Measurements from ENCODE around the gene PPM1H.
A peak's percentile ranks its signal among the peaks of the same experiment; 100 is the strongest.

The PPM1H gene

DNA sequence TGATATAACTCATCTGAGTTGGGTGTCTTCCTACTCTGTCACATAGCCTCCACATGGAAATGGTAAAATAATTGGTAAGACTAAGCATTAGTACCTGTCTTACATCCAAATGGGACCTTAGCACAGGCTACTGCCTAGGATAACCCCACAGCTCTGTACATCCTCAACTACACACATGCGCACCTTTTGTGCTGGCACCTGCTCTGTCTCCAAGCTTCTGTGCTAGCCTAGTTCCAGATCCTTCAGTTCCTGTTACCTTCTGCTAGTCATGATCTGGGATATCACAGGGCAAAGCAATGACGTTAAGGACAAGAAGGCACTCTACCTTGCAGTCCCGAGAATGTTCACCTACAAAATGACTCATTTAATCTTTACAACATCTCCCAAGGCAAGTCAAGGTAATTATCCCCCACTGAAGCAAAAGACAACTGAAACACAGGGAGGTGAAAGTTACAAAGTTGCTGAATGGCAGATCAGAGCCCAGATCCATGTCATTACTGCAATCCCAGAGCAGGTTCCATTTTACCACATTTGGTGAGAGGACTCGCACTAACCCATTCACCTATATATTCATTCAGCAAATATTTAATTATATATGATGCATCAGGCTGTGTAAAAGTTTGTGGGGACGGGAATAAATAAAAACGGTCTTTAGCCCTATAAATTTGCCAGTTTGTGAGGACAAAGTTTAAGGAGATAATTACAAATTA is 61.7 kb downstream of the PPM1H start:
- ATAC-seq (no peak), DNase-seq (no peak)

DNA sequence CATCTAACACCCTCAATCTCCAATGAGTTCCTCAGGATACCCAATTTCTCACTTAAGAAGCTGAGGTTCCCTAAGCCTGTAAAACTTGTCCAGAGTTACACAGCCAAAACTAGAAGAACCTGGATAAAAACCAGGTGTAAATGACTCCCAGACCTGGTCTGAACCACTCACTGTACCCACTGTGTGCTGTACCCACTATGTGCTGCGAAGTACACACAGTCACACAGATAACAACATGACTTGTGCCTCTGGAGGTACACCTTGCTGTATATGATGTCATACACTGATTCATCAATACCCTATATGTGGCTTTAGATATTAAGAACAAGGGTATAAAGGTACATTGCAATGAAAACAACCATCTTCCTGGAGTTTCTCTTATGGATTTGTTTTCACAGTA is 66.1 kb downstream of the PPM1H start:
- DNase-seq (no peak), ATAC-seq (no peak)

DNA sequence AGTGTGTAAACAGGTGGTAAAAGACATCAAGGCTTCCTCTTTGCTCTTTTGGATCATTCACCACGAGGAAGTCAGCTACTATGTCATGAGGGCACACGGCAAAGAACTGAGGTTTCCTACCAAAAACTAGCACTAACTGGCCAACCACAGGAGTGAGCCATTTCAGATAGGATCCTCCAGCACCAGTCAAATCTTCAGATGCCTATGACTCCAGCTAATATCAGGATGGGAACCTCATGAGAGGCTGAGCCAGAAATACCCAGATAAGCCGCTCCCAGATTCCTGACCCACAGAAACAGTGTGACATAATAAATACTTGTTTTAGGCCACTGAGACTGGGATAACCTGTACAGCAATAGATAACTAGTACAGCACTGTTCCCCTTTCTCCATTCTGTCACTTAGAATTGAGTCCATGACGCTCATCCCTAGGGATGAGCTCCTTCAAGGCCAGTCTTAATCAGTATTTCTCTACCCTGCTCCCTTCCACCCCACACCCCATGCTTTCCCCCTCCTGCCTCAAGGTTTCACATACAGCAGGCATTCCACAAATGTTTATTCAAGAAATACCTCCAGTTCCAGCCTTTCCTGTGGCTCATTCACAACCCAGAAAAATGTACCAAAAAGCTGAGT is 68.4 kb downstream of the PPM1H start:
- DNase-seq: no peak
- ATAC-seq: no peak

DNA sequence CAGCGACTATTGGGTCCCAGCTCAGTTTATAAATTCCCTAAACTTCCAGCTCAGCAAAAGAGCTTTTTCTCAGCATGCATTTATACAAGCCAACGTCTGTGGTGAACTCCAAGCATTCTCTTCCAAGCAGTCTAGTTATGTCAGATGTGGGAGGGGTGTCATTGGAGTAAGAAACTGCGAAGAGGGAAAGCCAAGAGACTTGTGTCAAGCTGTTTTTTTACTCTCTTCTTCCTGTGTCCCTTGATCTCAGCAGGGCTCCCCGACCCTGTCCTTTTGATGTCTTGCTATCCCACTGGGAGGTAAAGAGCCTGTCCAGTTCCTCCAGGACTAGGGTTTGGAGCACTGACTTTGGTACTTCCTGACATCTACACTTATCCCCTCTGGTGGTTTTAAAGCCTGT is 69.0 kb downstream of the PPM1H start:
- DNase-seq: no peak
- no peak for ATAC-seq

DNA sequence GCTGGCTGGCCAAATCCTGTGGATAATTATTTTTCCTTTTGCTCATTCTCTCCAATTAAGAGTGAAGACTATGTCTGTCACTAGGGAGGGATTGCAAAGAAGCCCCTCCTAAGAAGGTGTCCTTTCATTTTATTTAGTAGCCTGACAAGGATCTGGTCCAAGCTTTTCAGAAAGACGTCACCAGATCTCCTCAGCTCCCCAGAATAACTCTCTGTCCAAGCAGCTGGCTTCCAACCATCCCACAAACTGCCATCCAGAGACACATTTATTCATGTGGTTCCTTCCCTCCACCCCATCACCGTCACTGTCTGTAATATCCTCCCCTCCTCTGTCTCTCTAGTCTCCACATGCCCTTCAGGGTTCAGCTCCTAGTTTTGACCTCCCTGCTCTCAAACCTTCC is 69.9 kb downstream of the PPM1H start:
- ATAC-seq (no peak), DNase-seq (no peak)

DNA sequence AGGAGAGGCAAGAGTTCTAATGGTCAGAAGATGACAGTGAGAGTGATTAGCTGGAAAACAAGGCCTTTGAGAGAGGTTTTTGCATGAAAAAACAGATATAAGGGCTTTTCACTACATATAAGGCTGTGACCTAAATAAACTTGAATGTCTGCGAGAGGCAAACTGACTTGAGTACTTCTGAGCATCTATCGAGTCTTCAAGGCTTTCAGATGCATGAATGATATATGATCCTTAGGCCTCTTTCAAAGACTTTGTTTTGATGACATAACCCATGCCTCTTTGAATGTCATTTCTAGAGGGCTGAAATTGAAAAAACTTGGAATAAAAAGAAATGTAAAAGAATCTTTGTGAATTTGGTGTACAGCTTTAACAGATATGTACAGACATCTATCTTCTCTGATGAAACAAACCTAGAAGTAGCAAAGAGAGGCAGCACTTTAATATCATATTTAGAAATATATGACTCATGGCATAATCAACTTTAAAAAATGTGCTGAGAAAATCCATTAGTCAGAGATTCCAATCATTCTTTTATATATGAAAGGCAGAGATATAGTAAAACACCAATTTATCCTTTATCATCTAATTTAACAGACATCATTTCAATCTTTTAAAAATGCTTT is 72.6 kb downstream of the PPM1H start:
- DNase-seq (no peak), ATAC-seq (no peak)

DNA sequence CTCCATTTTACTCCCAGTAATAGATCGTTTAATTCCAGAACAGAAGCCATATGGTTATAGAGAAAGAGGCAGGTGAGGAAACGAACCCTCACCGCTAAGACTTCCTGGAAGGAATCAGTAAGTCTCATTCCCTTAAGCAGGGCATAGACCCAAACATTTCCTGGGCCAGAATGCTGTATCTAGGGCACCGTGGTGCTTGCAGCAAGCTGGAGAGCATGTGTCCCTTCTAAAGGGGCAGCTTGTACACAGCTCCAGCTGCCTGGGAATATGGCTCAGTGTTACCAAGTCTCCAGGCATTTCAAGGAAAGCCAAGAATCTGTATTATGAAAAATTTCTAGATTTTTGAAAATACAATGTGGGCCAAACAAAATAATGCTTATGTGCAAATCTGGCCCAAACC is 73.4 kb downstream of the PPM1H start:
- DNase-seq (no peak), ATAC-seq (no peak)

DNA sequence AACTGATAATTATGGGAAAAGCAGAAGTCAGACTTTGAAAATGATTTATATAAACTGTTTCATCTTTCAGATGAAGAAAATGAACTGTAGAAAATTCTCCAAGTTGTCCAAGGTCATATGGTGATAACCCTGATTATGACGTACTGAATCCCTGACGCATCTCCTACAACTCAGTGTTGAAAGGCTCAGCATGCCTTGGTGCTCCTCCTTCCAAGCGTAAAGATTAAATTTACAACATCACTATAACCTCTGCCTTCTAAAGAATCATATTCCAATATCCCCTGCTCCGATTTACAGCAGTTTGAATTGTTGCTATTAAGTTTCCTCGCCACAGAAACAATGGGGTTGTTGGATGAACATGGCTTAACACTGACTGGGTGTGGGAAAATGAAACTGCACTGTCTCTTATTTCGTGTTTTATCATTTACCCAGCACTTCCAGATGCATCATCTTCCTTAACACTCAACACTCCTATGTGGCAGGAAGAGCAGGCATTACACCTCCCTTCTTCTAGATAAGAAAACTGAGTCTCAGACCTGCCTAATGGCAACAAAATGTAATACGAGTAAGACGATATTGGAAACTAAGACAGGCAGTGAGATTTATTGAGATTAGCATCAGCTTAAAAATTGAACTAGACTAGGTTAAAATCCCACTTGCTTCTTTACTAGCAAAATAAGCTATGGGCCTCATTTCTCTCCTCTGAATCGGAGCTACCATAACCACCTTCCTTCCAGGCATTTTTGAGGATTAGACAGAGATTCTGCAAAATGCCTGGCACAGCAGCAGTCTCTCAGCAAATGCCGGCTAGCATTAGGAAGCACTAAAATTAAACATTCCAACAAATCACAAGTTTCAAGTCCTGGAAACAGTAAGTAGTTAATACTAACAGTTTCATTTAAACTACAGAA is 74.2 kb downstream of the PPM1H start:
- ATAC-seq (no peak), DNase-seq (no peak)

DNA sequence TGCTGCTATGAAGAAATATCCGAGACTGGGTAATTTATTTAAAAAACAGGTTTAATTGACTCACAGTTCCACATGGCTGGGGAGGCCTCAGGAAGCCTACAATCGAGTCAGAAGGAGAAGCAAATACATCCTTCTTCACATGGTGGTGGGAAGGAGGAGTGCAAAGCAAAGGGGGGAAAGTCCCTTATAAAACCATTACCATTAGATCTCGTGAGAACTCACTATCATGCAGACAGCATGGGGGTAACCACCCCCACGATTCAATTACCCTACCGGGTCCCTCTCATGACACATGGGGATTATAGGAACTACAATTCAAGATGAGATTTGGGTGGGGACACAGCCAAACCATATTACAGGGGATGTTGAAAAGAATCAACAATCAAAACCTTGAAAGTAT is 74.9 kb downstream of the PPM1H start:
- no peak for DNase-seq
- no peak for ATAC-seq

DNA sequence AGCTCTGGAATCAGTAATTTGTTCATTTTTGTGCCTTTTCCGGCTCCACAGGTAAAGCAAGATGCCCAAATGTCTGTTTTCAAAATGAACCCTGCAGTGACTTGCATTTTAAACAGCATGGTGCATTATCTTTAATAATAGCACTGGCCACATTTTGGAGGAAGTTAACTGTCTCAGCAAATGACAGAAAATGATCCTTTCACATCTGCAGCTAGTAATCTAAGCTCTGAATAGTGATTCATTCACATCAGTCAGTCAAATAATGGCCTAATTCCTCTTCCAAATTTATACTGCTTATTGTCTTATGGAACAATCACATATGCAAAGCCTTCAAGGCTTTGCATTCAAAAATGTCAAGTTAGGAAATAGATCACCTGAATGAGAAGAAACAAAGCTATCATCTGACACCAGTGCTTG is 75.6 kb downstream of the PPM1H start:
- no peak for DNase-seq
- no peak for ATAC-seq

DNA sequence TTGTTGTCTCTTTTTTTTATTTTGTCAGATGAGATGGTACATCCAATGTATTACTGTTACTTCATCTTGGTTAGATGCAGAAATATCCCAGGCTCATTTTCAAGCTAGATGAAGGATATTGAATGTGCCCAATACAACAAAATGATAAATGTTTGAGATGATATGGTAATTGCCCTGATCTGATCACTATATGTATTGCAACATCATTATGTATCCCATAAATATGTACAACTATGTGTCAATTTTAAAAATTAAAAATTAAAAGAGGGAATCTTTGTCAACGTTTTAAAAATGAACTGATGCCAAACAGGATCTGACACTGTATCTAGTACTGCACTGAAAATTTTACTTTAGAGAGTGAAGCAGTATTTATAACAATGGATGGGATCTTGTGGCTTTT is 78.5 kb downstream of the PPM1H start:
- no peak for ATAC-seq

DNA sequence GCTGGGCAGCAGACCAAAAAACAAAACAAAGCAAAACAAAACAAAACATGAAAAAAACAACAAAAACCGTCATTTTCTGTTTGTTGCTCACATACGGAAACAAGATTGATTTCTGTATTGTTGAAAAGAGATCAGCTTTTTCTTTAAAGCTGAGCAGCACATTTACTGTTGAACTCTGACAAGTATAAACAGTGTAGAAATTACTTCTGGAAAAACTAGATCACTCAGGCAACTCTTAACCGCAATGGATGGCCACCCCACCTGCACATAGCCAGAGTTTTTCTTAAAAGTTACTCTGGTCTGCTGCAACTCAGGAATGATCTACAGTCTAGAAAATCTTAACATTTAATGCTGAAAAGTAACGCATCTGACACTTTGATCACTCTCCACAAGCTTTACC is 80.9 kb downstream of the PPM1H start:
- DNase-seq (no peak), ATAC-seq (no peak)

More for the DNA sequence above, 78.5 kb downstream of the PPM1H start:
- DNase-seq: no peak

DNA sequence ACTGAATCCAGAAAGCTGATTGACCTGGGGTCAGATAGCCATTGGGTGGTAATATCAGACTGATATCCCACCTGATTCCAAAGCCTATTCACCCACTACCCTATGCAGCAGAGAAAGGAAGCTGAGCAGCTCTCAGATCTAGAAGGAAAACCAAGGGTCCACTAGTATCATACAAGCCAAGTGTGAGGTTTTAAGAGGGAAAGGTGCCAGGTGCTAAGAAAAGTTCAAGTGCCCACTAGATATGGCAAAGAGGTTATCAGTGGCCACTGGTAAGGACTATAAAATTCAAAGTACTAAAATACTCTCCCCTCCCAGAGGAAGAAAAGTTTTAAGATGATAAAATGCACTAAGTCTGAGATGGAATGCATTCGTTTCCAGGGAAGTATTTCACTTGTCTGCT is 85.6 kb downstream of the PPM1H start:
- DNase-seq (no peak), ATAC-seq (no peak)

DNA sequence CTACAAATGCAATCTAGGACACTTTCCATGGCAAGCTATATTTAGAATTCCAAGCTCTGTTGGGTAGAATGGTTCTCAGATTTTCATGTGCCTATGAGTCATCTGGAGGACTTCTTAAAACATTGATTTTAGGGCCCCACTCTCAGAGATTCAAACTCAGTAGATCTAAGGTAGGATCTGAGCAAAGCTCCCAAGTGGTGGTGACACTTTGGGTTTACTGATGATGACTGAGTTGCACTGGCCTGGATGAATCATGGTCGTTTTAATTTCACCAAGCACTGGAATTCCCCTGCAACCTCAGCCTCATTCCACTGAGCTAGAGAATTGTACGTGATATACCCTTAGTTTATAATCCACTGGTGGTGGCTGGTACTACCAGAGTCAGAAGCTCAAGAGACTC is 86.5 kb downstream of the PPM1H start:
- ATAC-seq: peak; percentile 71
- DNase-seq: peak; percentile 4

DNA sequence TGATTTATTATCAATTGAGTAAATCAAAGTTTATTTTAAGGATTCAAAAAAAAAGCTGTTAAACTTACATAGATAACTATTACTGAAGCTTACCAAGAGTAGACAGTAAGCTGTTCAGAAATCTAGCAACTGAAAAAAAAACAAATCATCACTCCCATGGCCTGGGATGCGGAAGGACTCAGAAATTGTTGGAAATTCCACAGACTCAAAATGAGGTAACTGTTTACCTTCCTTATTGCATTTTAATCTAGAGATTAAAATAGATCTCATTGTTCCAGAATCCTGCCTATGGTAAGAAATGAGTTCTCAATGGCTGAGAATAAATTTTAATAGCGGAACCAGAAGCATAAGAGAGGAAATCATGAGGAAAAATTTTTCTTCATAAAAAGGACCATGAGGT is 87.2 kb downstream of the PPM1H start:
- DNase-seq: no peak
- no peak for ATAC-seq

DNA sequence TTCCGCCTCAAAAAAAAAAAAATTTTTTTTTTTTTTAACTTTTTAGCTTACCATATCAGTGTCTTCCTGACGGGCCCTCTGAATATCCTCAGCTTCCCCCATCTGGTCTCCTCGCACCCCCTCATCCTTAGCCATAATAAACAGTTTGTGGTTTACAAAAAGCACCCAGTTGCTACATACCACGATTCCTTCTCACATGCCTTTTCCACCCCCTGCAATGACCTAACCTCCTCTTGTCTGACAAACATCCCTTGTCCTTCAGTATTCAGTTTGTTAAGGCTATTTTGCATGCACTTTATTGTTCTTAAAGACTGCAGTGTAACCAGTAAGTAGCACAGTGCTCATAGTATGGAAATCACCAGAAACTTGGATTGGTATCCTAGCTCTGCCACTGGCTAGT is 88.5 kb downstream of the PPM1H start:
- DNase-seq (no peak), ATAC-seq (no peak)

DNA sequence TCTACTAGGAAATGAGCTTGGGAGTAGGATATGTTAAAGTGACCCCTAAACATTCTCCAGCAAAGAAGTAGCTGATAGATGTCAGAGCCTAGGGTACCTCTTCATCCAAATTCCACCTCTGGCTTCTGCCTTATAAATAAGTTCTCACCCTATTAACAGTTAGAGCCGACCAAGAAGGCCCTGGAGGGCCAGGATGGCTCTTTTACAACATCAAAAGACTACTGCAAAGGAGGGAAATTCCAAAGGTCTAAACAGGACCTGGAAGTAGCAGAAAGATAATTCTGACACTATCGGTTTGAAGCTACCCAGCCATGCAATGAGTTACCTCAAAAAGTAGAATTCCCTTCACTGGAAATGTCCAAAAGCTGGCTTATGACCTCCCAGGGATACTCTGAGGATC is 90.0 kb downstream of the PPM1H start:
- DNase-seq (no peak), ATAC-seq (no peak)

DNA sequence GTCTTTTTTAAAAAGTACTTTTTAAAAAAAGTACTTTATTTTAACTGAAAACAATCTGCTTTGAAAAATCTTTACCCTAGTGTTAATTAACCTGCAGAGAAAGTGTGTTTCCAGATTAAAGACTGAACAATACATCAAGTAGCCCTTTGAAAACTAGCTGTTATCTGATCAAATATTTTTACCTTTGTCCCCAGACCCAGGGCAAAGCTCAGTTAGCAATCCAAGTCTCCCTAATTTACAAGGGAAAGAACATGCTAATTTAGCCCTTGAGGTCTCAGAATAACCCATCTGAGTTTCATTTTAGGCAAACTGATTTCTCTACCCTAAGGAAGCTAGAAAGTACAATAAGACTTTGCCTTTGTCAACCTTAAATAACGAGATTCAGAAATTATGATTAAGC is 91.2 kb downstream of the PPM1H start:
- DNase-seq (no peak), ATAC-seq (no peak)

DNA sequence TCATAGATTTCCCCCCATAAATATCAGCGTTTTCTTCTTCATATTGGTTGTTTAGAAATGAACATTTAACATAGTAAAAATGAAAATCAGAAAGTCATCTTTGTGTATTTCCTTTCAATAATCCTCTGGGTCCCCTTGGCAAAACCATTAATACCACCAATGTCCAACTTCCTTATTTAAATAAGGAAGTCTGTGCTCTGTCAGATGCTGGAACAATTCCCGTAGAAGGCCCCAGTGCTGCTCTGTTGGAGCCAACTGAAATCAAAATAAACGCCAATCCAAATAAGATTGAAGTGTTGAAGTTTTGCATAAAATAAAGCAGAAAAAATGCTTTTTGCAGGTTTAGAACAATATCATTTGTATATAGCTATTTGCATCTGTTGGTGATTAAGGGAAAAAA is 93.1 kb downstream of the PPM1H start:
- ATAC-seq (no peak), DNase-seq (no peak)

DNA sequence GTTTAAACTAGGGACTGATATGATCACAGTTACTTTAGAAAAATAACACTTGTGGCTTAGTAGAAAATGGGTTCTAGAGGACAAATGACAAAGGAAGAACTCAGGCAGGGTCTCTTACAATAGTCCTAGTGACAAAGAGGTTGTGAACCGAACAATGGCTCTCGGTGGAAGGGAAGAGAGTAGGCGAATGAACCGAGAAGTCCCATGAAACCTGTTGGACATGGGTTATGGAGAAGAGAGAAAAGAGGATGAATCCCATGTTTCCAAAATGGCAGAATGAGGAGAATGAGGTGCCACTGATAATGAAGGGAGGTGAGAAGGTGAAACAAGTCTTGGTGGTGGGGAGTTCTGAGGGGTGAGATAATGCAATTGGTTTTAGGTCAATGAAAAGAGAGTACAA is 94.1 kb downstream of the PPM1H start:
- no peak for ATAC-seq
- no peak for DNase-seq

DNA sequence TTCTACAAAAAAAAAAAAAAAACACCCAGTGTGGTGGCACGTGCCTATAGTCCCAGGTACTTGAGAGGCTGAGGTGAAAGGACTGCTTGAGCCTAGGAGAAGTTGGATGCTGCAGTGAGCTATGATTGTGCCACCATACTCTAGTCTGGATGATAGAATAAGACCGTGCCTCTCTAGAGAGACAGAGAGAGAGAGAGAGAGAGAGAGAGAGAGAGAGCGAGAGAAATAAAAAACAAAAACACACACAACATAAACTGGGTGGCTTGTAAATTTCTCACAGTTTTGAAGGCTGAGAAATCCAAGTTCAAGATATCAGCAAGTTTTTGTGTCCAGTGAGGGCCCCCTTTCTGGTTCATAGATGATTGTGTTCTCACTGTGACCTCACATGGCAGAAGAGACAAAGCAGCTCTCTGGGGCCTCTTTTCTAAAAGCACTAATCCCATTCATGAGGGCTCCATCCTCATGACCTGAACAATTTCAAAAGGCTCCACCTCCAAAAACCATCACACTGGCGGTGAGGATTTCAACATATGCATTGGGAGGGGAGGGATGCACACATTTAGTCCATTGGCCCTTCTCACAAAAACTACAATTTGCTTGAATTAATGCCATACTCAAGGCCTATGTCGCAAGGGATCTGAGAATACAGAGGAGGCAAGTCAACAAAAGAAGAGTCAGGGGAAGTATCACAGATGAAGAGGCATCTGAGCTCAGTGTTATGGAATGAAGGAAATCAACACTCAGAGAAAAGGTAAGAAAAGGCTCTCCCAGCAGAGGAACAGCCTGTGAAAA is 94.9 kb downstream of the PPM1H start:
- DNase-seq (no peak), ATAC-seq (no peak)

DNA sequence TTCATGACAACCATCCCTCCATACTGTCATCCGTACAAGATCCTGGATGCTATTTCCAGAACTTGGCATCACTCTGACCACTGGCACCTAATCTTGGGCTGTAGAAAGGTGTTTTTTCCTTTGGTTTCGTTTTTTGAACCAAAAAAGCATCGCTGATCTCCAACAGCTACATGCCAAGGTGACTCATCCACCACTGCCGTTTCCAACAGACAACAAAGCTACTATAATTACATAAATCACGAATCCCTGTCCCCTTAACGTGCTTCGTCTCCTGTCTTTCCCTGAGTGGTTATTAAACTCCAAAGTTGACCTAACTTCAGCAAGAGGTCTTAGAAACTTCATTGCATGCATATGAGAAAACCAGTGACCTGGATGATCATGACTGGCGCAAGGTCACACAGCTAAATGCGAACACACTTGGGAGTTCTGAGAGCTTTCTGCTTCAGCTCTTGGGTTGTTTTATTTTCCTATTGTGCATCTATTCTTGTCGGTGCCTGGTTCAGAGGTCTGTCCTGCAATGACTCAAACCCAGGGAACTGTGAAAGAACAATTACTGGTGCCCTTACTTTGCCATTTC is 99.9 kb downstream of the PPM1H start:
- DNase-seq: no peak
- ATAC-seq: no peak
